B cell (primary cell): ENCODE results near the gene PHRF1.

Source experiments
- CTCF ChIP-seq: fragments of 200-600 bp; IDR thresholded peaks from one replicate; pipeline ENCODE4 v1.8.0; 2022; ENCODE audit warnings: antibody characterized with exemption, mild to moderate bottlenecking
- EZH2 ChIP-seq: IDR thresholded peaks from 2 replicates; pipeline ENCODE4 v1.6.1; 2012; ENCODE audit warnings: borderline replicate concordance, low read depth, mild to moderate bottlenecking, moderate library complexity, low read length; ENCODE audit not compliant: insufficient read depth, poor library complexity, severe bottlenecking

- TF ChIP-seq CTCF (no peak), EZH2 (no peak)
Observed at GRCh38 chr11:584287-584686, 8.0 kb downstream of the PHRF1 start.
